GM08714 (cell line): ENCODE results near the gene POU2F1.

Experiments used
- H3K4me3 ChIP-seq: fragments of 200-500 bp; sonication (Bioruptor generic); 2 replicates; pipeline ENCODE4 v1.5.1; 2014; ENCODE audit warnings: mild to moderate bottlenecking, low read length, inconsistent platforms
- ZNF274 ChIP-seq: IDR thresholded peaks from 2 replicates; pipeline ENCODE4 v1.6.1; 2012; ENCODE audit warnings: mild to moderate bottlenecking, low read depth, low read length

The POU2F1 gene

GRCh38 chr1:167469280-167469965 is 248.7 kb downstream of the POU2F1 start:
- H3K4me3 ChIP-seq, result no peak overlapping the region
- no peak for TF ChIP-seq ZNF274

DNA sequence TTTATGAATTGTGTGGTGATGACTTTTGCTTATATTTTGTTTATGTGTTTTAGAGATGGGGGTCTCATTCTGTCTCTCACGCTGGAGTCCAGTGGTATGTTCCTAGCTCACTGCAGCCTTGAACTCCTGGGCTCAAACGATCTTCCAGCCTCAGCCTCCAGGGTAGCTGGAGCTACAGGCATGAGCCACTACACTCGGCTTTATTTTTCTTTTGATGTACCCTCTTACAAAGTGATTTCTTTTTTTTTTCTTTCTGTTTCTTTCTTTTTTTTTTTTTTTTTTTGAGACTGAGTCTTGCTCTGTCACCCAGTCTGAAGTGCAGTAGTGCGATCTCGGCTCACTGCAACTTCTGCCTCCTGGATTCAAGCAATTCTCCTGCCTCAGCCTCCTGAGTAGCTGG is 250.9 kb downstream of the POU2F1 start:
- no peak for TF ChIP-seq ZNF274
- H3K4me3 ChIP-seq, result no peak overlapping the region

DNA sequence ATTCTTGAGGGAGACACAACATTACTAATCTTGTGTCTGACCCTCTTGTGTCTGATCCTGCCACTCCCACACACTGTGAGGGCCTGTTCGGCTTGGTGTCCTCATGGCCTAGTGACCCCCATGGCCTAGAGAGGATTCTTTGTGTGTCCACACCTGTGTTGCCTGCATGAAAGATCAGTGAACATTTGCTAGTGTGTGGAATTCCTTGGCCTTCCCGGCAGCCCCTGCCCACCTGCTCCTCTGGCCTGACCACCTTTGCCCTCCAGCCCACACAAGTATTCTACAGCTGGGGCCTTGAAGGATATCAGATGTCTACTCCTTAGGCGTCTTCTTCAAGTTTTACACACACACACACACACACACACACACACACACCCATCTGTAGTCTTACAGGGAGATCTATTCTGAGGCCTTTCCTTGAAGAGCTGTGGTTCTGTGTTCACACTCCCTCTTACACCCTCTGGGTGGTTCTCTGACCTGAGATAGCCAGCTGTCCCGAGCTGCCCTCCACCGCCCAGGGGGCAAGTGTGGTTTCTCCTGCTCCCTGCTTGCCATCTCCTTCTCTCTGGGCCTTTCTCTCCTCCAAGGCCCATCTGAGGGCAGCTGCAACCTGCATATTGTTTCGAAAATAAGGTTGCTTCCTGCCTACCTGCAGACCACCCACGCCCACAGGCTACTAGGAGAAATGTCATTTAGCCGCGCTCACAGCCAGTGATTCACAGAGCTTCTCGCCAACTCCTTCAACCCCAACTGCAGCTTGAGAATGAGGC is 252.3 kb downstream of the POU2F1 start:
- H3K4me3 ChIP-seq, result no peak overlapping the region
- TF ChIP-seq ZNF274, result no peak

- TF ChIP-seq ZNF274, result no peak
- H3K4me3 ChIP-seq, result no peak overlapping the region
These were observed 253.1 kb downstream of the POU2F1 start for GRCh38 chr1:167473761-167474160.

DNA sequence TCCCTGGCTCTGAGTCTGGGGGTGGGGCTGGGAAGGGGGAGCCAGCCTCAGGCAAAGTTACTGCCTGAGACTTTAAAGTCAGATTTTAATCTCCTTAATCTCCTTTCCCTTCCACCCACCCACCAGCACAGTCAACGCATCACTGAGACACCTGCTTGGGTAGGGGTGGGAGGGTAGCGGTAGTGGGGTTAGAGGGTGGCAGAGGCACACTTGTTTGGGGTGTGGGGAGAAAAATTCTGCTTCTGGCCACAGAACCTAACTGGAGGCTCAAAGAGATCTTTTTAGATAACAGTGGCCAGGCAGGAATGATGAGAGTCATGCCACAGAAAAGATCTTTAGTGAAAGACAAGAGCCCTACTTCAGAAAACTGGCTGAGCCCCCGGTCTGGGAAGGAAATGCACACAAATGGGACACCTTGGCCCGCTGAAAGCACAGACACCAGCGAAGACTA is 253.5 kb downstream of the POU2F1 start:
- no peak overlapping the region for H3K4me3 ChIP-seq
- TF ChIP-seq ZNF274, result no peak

DNA sequence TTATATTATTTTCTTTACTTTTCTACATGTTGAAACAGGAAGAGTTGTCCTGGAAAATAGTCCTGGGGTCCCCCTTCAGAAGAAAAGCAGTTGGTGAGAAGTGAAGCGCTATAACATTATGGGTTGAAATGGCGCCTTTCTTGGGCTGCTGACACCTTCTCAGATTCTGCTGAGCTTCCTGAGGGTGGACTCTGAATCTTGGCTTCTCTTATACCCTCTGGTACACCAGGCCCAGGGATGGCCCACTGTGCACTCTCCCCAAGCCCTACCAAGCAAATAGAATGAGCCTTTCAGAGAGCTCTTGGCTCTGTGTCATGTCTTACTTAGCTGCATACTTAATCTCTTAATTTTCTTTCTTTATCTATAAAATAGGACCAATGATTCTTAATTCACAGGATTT is 255.4 kb downstream of the POU2F1 start:
- H3K4me3 ChIP-seq, result no peak overlapping the region
- TF ChIP-seq ZNF274, result no peak
